GM12873 (cell line): Measurements from ENCODE around the gene MPI.

Experiments
- TF ChIP-seq, protein P1 (sequence below): IDR thresholded peaks from 2 replicates; pipeline ENCODE4 v1.5.1; 2012; ENCODE audit warnings: low read depth, mild to moderate bottlenecking, moderate library complexity, low read length, control low read depth; ENCODE audit not compliant: insufficient read depth; ENCODE audit errors: missing control alignments

MPI gene, protein sequence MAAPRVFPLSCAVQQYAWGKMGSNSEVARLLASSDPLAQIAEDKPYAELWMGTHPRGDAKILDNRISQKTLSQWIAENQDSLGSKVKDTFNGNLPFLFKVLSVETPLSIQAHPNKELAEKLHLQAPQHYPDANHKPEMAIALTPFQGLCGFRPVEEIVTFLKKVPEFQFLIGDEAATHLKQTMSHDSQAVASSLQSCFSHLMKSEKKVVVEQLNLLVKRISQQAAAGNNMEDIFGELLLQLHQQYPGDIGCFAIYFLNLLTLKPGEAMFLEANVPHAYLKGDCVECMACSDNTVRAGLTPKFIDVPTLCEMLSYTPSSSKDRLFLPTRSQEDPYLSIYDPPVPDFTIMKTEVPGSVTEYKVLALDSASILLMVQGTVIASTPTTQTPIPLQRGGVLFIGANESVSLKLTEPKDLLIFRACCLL

DNA sequence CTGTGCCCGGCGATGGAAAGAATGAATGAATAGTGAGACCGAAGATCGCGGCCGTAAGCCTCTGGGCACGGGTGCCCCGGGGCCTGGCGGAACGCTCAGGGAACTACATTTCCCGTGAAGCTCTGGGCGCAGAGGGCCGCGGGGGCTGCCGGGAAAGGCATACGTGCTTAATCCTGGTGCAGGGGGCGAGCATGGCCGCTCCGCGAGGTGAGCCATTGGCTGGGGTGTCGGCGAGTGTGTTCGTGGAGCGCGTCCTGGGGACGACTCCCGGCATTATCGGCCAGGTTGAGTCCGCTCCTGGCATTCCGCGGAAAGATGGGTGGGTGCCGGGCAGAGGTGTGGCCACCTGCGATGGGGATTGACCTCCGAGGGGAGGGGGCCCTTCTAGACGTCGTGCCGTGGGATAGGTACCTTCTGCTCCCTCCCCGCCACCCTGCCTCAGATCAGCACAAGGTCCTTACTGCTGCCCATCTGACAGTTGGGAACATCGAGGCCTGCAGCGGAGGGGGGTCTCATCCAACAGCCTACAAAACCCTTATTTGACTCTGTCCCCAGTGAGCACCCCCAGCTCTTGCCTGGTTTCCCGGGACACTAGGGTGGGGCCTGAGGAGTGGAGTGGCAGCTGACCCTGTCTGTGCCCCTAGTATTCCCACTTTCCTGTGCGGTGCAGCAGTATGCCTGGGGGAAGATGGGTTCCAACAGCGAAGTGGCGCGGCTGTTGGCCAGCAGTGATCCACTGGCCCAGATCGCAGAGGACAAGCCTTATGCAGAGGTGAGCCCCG lies at the start of gene MPI:
TSS of gene MPI (plus strand) at position 160 of the 782 bp plus-strand sequence. CDS start at position 192, 32 bp downstream.
- TF ChIP-seq, protein P1, sequence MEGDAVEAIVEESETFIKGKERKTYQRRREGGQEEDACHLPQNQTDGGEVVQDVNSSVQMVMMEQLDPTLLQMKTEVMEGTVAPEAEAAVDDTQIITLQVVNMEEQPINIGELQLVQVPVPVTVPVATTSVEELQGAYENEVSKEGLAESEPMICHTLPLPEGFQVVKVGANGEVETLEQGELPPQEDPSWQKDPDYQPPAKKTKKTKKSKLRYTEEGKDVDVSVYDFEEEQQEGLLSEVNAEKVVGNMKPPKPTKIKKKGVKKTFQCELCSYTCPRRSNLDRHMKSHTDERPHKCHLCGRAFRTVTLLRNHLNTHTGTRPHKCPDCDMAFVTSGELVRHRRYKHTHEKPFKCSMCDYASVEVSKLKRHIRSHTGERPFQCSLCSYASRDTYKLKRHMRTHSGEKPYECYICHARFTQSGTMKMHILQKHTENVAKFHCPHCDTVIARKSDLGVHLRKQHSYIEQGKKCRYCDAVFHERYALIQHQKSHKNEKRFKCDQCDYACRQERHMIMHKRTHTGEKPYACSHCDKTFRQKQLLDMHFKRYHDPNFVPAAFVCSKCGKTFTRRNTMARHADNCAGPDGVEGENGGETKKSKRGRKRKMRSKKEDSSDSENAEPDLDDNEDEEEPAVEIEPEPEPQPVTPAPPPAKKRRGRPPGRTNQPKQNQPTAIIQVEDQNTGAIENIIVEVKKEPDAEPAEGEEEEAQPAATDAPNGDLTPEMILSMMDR: no peak

DNA sequence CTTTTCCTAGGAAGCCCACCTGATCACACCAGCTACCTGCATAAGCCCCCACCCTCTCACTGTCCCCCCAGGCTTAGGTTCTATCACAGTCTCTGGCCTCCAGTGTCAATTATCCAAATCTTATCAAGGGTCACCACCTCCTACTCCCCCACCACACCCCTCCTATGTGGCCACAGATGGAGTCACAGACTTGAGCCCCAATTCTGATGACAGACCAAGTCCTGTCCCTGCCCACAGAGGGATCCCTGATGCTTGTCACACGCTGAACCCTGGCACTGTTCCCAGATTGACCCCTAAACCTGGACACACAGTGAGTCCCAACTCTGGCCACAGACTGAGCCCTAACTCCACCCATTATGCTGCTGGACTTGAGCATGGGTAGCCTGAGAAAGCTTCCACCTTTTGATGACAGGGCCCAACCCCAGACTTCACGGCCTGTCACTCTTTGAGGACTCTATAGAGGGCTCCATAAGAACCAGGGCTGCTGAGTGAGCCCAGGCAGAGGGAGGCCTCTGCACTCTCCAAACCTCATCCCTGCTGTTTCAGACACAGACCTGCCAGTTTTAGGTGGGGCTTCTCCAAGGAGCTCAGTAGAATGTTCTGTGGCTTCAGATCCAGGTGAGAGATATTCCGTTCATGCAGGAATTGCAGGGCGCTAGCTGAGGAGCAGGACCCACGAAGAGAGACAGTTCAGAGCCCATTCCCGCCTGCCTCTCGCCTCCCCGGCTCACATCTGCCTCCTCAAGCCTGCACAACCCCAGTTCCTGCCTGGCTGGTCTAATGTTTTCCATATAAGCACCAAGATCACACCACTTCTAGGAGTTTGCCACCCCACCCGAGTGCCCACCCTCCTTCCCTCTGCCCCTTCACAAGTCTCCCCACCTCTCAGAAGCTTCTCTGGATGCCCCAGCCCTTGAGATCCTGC lies 48.7 kb upstream of the MPI start:
- TF ChIP-seq, protein P1: no peak

DNA sequence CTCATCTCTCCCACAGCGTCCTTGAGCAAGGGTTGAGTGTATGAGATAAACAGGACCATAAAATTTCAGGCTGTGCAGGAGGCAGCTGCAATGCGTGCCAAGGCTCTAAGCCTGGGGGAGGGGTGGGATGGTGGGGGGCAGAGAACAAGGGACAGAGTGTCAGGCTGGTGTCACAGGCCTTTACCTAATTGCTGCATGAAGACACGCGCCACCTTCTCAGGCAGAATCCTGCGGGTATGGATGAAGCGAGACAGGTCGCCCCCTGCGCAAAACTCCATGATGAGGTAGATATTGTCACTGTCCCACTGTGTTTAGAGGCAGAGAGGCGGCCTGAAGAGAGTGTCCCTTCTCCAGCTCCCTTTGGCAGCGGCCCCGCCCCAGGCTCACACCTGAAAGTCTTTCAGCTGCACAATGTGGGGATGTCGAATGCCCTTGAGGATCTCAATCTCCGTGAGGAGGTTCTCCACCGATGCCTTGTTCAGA lies 47.9 kb upstream of the MPI start:
- TF ChIP-seq, protein P1: no peak

DNA sequence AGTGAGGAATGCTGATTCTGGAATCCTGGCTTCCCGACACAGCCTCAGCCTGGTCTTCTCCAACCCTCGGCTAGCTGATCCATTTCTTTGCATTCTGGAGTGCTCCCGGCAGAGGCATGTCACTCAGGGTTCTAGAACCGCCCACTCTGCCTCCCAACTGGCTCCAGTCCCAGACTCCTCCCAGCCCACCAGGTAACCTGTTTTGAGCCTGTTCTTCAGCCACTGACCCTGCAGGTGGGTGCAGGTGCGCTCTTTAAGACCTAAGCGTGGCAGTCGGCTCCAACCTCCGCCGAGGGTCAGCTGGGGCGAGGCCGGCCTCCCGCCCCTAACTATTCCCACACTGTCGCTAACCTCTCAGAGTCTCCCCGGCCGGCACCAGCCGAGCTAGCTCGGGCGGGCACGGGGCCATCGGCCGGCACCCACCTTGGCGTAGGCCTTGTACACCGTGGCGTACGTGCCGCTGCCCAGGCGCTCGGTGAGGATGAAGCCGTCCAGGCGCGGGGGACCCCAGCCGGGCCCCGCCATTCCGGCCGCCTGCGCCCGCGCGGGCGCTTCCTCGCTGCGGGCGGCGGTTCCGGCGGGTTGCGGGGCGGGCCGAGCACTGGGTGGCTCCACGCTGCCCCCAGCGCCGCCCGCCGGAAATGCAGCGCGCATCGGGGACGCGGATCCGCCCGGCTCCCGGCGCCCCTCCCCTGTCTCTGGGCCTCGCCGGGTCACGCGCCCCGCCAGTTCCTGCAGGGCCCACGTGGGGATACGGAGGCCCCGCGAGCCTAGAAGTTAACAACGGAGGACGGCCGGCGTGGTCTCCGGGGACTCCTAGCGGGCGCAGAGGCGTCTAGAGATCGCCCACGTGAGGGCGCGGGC lies 47.0 kb upstream of the MPI start, which contains the start of gene ULK3:
TSS of gene ULK3 (minus strand) at position 576 of the 864 bp plus-strand sequence. CDS start at position 525, 51 bp downstream.
- TF ChIP-seq, protein P1: peak; percentile 53

DNA sequence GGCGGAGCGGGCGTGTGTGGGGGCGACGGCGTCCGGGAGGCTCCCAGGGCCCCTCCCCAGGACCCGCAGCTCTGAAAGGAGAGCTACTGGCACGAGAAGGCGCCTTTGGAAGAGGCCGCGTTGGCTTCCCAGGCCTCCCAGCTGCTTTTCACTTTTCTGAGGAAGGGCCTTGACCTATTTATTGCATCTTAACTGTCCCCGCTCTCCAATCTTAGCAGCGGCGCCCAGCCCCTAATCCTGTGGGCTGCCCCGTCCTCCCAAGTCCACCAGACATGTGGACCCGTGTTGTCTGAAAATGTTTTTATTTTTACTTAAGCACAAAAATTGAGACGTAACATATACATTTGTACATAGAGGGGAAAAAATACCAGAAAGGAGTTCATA lies 46.4 kb upstream of the MPI start:
- TF ChIP-seq, protein P1: no peak

DNA sequence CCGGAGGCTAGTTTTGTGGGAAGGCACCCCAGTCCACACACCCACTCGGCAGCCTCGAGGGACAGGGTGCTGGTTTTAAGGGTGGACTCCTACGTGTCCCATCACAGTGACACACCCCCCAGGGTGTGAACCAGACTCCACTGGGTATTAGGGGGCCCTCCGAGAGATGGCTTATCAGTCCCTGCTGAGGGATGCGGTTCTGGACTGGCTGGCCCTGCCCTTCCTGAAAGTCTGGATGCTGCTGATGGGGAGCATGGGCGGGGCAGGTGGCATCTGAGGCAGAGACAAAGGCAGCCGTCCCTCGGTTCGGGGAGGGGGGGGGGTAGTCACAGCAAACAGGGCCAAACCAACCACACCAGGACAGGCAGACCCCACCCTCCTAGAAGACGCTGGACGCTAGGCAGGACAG lies 45.9 kb upstream of the MPI start:
- TF ChIP-seq, protein P1: no peak
